Pancreas (tissue), 10 donors: ENCODE measurements around the gene DLGAP4. TPM values are rescaled to one million over a fixed set of nuclear protein-coding genes. Genes with fewer than 3 reads are reported as not detected.
A peak's percentile ranks its signal among the peaks of the same experiment; 100 is the strongest.

Source experiments
- ATAC-seq, 4 donors: fragments of 200-7000 bp; cut with Tn5 transposase; one replicate each; pipeline versions ENCODE4 v1.8.0 to v1.9.1; 2020; ENCODE audit warnings: mild to moderate bottlenecking in 4 of 4, moderate library complexity in 4 of 4
- DNase-seq, 6 donors: peaks; one replicate each; pipeline ENCODE4 v3.0.0-alpha.2; 2020
- FAIRE-seq: peaks from 2 replicates; lab custom pipeline; 2012; peaks lifted over from hg19 to GRCh38; lab: Jason Lieb, UNC
- H3K27ac ChIP-seq, 4 donors: fragments of 200-600 bp; sonication (generic); 1 replicate in 3 of 4; 2 replicates in 1 of 4; pipeline versions ENCODE4 v1.5.0 to v1.8.0; 2020
- H3K27me3 ChIP-seq, 4 donors: fragments of 200-600 bp; one replicate each; pipeline ENCODE4 v1.8.0; 2021
- H3K36me3 ChIP-seq, 3 donors: fragments of 200-600 bp; sonication (generic) in 1 of 3; one replicate each; pipeline versions ENCODE4 v1.5.0 to v1.8.0; 2020 to 2021
- H3K4me1 ChIP-seq, 3 donors: fragments of 200-600 bp; one replicate each; pipeline ENCODE4 v1.8.0; 2021
- H3K4me3 ChIP-seq, 4 donors: fragments of 200-600 bp; sonication (generic) in 2 of 4; one replicate each; pipeline versions ENCODE4 v1.5.0 to v1.8.0; 2020 to 2021
- H3K9me3 ChIP-seq, 4 donors: fragments of 200-600 bp; one replicate each; pipeline ENCODE4 v1.8.0; 2021
- WGBS, 2 donors: extraction: QIAGEN DNeasy Blood & Tissue Kit; methylation state at CpG; one replicate each; pipeline ENCODE4 v1.1.7; 2013; 5-methylcytosine and 5-hydroxymethylcytosine counted together
- intact Hi-C, 3 donors: fragments of 100-400 bp; cut with DNase I; formaldehyde crosslinking; loops; one replicate each; pipeline versions ENCODE4 v1.11.1 to v1.14.2; 2022
- polyA plus RNA-seq, 2 donors: library from polyadenylated mRNA; stranded (reverse); fragments of 200-250 nt; gene quantifications; one replicate each; pipeline ENCODE4 v1.2.3, GENCODE V29; 2013
- total RNA-seq, 6 donors: library from RNA; stranded (reverse); fragmentation: NEBNext Ultra II Directional in 4 of 6; extraction: Animal tissue kit (Norgen Biotek cat#: 25700) in 4 of 6; gene quantifications; one replicate each; pipeline versions ENCODE4 v1.2.1 to v1.2.4, GENCODE V29; 2021 to 2023
- TF ChIP-seq, protein P1 (sequence below), 4 donors: fragments of 200-600 bp; sonication (generic) in 3 of 4; IDR thresholded peaks; one replicate each; pipeline versions ENCODE4 v1.5.0 to v1.8.0; 2021; ENCODE audit warnings: antibody characterized with exemption in 4 of 4
- donor health status: healthy with polysubstance abuse.
- donor health status: DM: no; HTN: no; CAD: no; lungs with moderate emphysema.
- donor health status: DM: no; HTN: no; CAD: no.
- donor health status: control.
- donor health status: control.
- donor health status: Bipolar disorder and iron deficiency.
- donor health status: DM: yes; HTN: yes; CAD: no.
- donor health status: DM: no; HTN: no; CAD: no.
- donor health status: DM: no; HTN: no; CAD: no.
- donor health status: DM: yes; HTN: yes; CAD: no.

Gene DLGAP4
- total and polyA plus RNA-seq, 8 donors: 28.6 to 49.5 (median 42.6) TPM

DNA sequence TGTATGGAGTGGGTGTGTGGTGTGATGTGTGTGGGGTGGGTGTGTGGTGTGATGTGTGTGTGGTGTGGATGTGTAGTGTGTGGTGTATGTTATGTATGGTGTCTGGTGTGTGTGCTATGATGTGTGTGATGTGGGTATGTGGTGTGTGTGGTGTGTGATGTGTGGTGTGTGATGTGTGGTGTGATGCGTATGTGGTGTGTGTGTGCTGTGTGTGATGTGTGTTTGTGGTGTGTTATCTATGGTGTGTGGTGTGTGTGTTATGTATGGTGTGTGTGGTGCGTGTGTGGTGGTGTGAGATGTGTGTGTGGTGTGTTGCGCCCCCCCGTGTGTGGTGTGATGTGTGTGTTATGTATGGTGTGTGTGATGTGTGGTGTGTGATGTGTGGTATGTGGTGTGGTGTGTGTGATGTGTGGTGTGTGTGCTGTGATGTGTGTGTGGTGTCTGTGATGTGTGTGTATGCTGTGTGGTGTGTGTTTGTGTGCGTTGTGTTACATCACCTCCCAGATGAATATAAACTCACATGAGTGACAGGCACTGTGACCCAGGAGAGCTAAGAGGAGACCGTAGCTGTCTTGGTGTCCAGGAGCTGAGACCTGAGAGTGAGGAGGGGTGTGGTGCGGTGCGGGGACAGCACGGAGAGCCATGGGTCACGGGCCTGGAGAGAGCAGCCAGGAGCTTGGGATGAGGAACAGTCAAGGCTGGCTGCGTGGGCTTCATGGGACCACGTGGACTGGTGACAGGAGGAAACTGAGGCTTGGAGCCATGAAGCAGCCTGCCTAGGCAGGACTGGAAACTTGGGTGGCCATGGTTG lies 8.8 kb downstream of the DLGAP4 start:
- ATAC-seq: no peak
- Histone ChIP-seq H3K27me3 (no peaks in the 10 kb centered on the region), H3K27ac (no peak overlapping the region), H3K4me1 (no peaks in the 10 kb centered on the region), H3K4me3 (no peak overlapping the region), H3K36me3 (no peaks in the 10 kb centered on the region), H3K9me3 (no peaks in the 10 kb centered on the region)
- TF ChIP-seq, protein P1, sequence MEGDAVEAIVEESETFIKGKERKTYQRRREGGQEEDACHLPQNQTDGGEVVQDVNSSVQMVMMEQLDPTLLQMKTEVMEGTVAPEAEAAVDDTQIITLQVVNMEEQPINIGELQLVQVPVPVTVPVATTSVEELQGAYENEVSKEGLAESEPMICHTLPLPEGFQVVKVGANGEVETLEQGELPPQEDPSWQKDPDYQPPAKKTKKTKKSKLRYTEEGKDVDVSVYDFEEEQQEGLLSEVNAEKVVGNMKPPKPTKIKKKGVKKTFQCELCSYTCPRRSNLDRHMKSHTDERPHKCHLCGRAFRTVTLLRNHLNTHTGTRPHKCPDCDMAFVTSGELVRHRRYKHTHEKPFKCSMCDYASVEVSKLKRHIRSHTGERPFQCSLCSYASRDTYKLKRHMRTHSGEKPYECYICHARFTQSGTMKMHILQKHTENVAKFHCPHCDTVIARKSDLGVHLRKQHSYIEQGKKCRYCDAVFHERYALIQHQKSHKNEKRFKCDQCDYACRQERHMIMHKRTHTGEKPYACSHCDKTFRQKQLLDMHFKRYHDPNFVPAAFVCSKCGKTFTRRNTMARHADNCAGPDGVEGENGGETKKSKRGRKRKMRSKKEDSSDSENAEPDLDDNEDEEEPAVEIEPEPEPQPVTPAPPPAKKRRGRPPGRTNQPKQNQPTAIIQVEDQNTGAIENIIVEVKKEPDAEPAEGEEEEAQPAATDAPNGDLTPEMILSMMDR (IDR thresholded peaks at IDR 0.05): no peak
- FAIRE-seq: no peak
- 55 to 58% methylated on average over 11 of the region's 12 CpGs for WGBS, 2 donors
- intact Hi-C loops: no loop called here
- DNase-seq: no peak

DNA sequence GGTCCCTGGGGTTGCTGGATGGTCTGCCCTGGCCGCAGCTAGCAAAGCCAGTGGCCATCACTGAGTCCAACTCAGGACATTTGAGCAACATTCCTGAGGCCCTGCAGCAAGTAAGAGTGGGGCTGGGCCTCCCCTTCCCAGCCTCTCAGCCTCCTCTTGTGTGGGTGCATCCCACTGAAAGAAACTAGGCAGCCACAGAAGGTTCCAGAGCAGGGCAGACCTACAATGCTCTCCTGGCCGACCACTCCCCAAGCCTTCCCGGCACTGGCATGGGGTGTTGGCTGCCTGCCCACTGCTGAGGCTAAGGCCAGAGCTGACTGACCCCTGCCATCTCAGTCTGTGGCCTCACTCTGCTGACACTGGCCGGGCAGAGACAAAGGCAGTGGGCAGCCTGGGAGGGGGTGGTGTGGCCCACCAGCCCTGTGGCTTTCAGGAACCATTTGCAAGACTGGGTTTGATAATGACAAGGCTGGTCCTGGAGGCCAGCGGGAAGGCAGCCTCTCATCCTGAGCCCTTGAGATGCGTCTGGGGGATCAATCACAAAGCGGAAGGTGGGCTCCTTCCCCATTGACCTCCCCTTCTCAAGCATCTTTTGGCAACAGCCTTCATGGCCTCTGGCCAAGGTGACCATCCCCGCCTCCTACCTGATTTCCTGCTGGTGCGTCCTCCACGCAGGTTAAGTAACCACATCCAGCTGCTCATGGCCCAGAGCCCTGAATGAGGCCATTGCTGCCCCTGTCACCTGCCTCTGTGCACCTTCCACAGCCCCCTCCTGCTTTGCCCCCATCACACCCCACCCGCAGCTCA lies 9.6 kb downstream of the DLGAP4 start:
- intact Hi-C loops: no loop called here
- TF ChIP-seq, protein P1 (IDR thresholded peaks at IDR 0.05): no peak
- Histone ChIP-seq H3K4me3 (no peak overlapping the region), H3K27me3 (no peaks in the 10 kb centered on the region), H3K36me3 (no peaks in the 10 kb centered on the region), H3K9me3 (no peaks in the 10 kb centered on the region), H3K4me1 (no peaks in the 10 kb centered on the region), H3K27ac (no peak overlapping the region)
- ATAC-seq (no peak), DNase-seq (peak in 1 of 6 donors; percentile 55), FAIRE-seq (no peak)
- WGBS, 2 donors: 74 to 81% methylated on average over 11 of the region's 11 CpGs

DNA sequence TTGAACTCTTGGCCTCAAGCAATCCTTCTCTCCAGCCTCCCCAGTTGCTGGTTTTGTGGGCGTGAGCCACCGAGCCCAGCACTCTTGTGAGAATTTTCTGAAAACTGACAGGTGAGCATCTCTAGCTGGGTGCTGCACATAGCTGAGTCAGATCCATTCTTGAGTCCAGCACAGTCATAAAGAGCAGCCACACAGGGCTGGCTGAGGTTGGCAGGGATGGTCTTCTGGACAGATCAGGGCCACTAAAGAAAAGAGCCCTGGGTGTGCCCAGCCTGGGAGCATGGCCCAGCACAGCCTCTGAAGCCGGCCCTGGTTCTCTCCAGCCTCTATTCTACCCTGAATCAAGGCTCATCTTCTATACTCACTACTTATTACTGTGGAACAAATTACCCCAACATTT lies 11.5 kb downstream of the DLGAP4 start:
- peak in 2 of 6 donors; percentile 7 to 15 for DNase-seq
- Histone ChIP-seq H3K36me3 (no peaks in the 10 kb centered on the region), H3K27me3 (no peaks in the 10 kb centered on the region), H3K9me3 (no peaks in the 10 kb centered on the region), H3K4me1 (no peaks in the 10 kb centered on the region), H3K27ac (no peak overlapping the region), H3K4me3 (no peak overlapping the region)
- TF ChIP-seq, protein P1 (IDR thresholded peaks at IDR 0.05): no peak
- no peak for FAIRE-seq
- 66 to 71% methylated on average over 3 of the region's 3 CpGs for WGBS, 2 donors
- ATAC-seq: no peak
- intact Hi-C loops: no loop called here

DNA sequence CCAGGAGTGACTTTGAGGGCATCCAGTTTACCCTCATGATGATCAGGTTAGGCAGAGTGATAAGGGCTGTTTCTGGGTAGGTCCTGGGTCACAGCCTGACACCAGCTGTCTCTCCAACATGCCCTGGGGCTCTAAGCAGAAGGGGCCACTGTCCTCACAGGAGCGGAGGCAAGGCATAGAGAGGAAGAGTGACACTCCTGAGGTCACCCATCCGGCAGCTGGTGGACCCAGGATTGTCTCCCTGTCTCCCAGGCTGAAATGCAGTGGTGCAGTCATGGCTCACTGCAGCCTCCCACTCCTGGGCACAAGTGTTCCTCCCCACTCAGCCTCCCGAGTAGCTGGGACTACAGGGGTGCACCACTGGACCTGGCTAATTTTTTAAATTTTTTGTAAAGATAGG lies 12.0 kb downstream of the DLGAP4 start:
- no peaks in the 10 kb centered on the region for H3K27me3 ChIP-seq
- FAIRE-seq (no peak), DNase-seq (peak in 2 of 6 donors; percentile 4 to 21), ATAC-seq (no peak)
- no peak overlapping the region for H3K27ac ChIP-seq
- no peaks in the 10 kb centered on the region for H3K9me3 ChIP-seq
- H3K36me3 ChIP-seq: no peaks in the 10 kb centered on the region
- 72 to 73% methylated on average over 3 of the region's 3 CpGs for WGBS, 2 donors
- TF ChIP-seq, protein P1 (IDR thresholded peaks at IDR 0.05): no peak
- H3K4me3 ChIP-seq: no peak overlapping the region
- intact Hi-C loops: no loop called here
- no peaks in the 10 kb centered on the region for H3K4me1 ChIP-seq
